T-helper 1 cell (primary cell): ENCODE data around the gene USP38.
"Not testable (repeated sequence)": the region's sequence is repeated elsewhere in the genome, so short reads cannot be mapped to it uniquely, and the experiment has no call there.

Experiments used
- DNase-seq, 5 donors: peaks; one replicate each; pipeline ENCODE4 v3.0.0-alpha.2; 2012 to 2020

The USP38 gene

GRCh38 chr4:143262838-143263237 is 78.1 kb downstream of the USP38 start:
- DNase-seq, result no peak

- not testable (repeated sequence) for DNase-seq
Observed at GRCh38 chr4:143267690-143268089, 83.0 kb downstream of the USP38 start.

DNA sequence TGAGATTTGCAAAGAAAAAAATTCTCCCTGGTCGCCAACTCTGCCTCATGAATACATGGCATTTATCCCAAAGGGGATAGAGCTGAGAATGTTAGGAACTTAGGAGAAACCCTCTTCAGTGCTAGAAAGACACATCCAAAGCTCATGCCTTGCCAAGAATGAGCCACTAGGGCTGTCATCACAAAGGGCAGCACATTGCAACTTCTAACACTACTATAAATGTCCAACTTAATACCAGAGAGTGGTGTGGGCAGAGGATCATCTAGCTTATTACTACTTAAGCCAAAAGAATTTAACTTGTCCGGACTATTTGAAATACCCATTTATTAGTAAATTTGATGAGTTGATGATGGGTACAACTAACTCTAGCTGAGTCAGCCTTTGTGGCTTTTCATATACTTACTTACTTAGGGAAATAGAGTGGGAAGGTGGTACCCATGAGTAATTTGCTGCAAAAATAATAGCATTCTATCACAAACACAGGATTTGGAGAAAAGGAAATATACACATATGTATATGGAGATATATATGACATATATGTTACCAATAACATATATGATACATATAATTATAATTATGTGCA is 85.6 kb downstream of the USP38 start:
- DNase-seq, result no peak
